ENCODE results near the gene OCSTAMP. TPM values are rescaled to one million over a fixed set of nuclear protein-coding genes. Genes with fewer than 3 reads are reported as not detected.

Gene OCSTAMP
- total RNA-seq, 1 experiment from 2014 or later, result not detected

DNA sequence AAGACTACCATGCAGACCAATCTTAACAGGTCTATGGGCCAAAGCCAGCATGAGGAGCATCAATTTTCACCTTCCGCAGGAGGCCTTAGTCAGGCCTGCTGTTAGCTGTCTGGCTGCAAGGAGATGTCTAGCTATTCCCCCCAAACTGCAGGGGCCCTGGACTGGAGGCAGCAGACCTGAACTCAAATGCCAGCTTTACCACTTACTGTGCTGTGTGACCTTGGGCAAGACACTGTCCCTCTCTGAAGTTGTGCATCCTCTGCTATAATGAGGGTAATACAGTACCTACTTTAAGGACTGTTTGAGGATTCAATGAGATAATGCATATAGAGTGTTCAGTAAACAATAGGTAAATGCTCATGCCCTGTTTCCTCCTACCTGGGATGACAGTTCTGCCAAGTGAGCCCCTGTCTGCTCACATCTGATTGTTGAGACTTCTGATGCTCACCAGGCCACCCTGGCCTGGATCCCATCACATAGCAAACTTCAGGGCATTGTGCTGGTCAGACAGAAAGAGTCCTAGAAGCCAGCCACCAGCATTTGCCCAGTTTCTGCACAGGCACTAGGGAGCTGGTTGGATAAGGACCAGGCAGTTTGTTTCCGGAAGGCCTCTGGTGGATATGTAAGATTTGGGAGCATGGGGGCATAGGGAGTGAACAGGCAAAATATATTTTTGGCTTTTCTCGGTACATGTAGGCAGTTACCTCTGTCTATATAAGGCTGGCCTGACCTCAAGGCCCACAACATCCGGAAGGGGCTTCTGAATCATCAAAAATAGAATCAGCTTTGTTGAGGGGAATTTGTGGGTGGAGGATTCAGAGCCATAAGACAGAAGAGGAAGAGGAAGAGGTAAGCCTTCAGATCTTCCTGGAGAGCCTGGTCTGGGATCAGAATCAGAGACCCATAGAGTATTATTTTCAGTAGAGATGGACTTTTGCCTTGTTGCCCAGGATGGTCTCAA, 2.3 kb upstream of the OCSTAMP start:
- DNase-seq (ENCODE audit: low read depth, low spot score) (no peak), ATAC-seq (no peak)
- Histone ChIP-seq H3K27me3 (ENCODE audit: control insufficient read depth, insufficient read depth, low read length) (peaks cover 3% of the 10 kb centered on the region), H3K36me3 (ENCODE audit: control insufficient read depth, insufficient read depth, low read length) (no peaks in the 10 kb centered on the region), H3K4me3 (ENCODE audit: low read depth in 2 of 2, low read length in 2 of 2) (no peak overlapping the region), H3K4me1 (ENCODE audit: control insufficient read depth, insufficient read depth, low read length) (no peaks in the 10 kb centered on the region), H3K9me3 (ENCODE audit: control insufficient read depth, insufficient read depth, low read depth, low read length) (no peaks in the 10 kb centered on the region), H3K27ac (ENCODE audit: low read length) (no peak overlapping the region)
- POLR2A ChIA-PET, result no interaction called here
- intact Hi-C loops (cut with micrococcal nuclease; ENCODE audit: unreplicated experiment), result no loop called here
- BruUV-seq (replicated peaks), result no TSS peak
- CTCF ChIA-PET, result no interaction called here
- TF ChIP-seq, protein P1, sequence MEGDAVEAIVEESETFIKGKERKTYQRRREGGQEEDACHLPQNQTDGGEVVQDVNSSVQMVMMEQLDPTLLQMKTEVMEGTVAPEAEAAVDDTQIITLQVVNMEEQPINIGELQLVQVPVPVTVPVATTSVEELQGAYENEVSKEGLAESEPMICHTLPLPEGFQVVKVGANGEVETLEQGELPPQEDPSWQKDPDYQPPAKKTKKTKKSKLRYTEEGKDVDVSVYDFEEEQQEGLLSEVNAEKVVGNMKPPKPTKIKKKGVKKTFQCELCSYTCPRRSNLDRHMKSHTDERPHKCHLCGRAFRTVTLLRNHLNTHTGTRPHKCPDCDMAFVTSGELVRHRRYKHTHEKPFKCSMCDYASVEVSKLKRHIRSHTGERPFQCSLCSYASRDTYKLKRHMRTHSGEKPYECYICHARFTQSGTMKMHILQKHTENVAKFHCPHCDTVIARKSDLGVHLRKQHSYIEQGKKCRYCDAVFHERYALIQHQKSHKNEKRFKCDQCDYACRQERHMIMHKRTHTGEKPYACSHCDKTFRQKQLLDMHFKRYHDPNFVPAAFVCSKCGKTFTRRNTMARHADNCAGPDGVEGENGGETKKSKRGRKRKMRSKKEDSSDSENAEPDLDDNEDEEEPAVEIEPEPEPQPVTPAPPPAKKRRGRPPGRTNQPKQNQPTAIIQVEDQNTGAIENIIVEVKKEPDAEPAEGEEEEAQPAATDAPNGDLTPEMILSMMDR (IDR thresholded peaks at IDR 0.05), result no peak
- TF ChIP-seq POLR2AphosphoS5 (IDR thresholded peaks at IDR 0.05; ENCODE audit: low read depth, low read length), result no peak
- no peak for TF ChIP-seq SIN3A (IDR thresholded peaks at IDR 0.05; ENCODE audit: borderline replicate concordance, insufficient read depth, low read depth, low read length)
- in situ Hi-C loops (cut with HindIII; ENCODE audit: low pct_unique_long_range_greater_than_20kb, low sequenced_read_pairs), result no loop called here

DNA sequence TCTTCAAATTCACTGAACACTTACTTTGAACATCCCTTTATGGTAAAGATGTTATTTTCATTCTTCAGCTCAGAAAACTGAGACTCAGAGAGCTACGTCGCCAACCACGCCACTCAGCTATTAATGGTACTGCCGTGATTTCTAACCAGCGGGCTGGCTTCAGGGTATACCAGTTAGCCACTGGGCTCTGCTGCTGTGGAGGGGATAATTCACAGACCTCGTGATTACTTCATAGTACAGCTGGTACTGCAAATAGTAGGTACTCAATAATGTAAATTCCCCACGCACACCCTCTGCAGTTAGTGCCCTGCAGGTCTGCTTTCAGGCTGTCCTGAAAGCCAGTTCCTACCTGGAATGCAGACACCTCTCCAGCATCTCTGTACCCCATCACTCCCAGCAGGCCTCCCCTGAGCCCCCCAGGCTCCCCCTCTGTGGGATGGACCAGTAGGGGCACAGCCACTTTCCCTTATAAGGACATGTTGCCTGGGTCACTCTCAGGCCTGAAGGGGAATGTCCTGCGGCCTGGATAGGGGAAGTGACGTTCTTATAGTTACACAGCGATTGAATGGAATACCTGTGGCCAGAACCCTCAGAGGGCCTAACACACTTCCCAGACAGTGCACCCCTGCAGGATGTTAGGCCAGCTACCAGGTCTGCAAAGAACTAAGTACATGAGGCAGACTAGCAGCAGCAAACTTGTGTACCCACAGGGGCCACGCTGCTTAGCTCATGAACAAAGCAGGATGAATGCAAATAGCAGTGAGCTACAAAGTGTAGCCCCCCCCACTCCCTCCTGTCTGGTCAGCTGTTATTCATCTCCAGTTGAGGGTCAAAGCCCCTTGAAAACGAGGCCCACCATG, 1.3 kb upstream of the OCSTAMP start:
- intact Hi-C loops (cut with micrococcal nuclease; ENCODE audit: unreplicated experiment), result no loop called here
- H3K36me3 ChIP-seq (ENCODE audit: control insufficient read depth, insufficient read depth, low read length), result no peaks in the 10 kb centered on the region
- no peaks in the 10 kb centered on the region for H3K9me3 ChIP-seq (ENCODE audit: control insufficient read depth, insufficient read depth, low read depth, low read length)
- in situ Hi-C loops (cut with HindIII; ENCODE audit: low pct_unique_long_range_greater_than_20kb, low sequenced_read_pairs), result no loop called here
- H3K4me3 ChIP-seq (ENCODE audit: low read depth in 2 of 2, low read length in 2 of 2), result no peak overlapping the region
- ChIA-PET CTCF (interaction anchor here (0.6 kb wide), 1 partner anchor 22 kb away, joined by 3 read pairs; no protein-coding TSS in a partner anchor), POLR2A (no interaction called here)
- DNase-seq (ENCODE audit: low read depth, low spot score) (no peak), ATAC-seq (no peak)
- TF ChIP-seq, protein P2, sequence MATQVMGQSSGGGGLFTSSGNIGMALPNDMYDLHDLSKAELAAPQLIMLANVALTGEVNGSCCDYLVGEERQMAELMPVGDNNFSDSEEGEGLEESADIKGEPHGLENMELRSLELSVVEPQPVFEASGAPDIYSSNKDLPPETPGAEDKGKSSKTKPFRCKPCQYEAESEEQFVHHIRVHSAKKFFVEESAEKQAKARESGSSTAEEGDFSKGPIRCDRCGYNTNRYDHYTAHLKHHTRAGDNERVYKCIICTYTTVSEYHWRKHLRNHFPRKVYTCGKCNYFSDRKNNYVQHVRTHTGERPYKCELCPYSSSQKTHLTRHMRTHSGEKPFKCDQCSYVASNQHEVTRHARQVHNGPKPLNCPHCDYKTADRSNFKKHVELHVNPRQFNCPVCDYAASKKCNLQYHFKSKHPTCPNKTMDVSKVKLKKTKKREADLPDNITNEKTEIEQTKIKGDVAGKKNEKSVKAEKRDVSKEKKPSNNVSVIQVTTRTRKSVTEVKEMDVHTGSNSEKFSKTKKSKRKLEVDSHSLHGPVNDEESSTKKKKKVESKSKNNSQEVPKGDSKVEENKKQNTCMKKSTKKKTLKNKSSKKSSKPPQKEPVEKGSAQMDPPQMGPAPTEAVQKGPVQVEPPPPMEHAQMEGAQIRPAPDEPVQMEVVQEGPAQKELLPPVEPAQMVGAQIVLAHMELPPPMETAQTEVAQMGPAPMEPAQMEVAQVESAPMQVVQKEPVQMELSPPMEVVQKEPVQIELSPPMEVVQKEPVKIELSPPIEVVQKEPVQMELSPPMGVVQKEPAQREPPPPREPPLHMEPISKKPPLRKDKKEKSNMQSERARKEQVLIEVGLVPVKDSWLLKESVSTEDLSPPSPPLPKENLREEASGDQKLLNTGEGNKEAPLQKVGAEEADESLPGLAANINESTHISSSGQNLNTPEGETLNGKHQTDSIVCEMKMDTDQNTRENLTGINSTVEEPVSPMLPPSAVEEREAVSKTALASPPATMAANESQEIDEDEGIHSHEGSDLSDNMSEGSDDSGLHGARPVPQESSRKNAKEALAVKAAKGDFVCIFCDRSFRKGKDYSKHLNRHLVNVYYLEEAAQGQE (IDR thresholded peaks at IDR 0.05; ENCODE audit: insufficient read depth in 1 of 2, low read depth in 2 of 2, low read length in 1 of 2), result no peak
- TF ChIP-seq TCF7L2 (IDR thresholded peaks at IDR 0.05; ENCODE audit: low read depth, low read length) (no peak), POLR2AphosphoS5 (IDR thresholded peaks at IDR 0.05; ENCODE audit: low read depth, low read length) (no peak)
- H3K4me1 ChIP-seq (ENCODE audit: control insufficient read depth, insufficient read depth, low read length), result no peaks in the 10 kb centered on the region
- BruUV-seq (replicated peaks), result no TSS peak
- H3K27me3 ChIP-seq (ENCODE audit: control insufficient read depth, insufficient read depth, low read length), result no peaks in the 10 kb centered on the region; the same call in 1 of the 2 replicates
- H3K27ac ChIP-seq (ENCODE audit: low read length), result no peak overlapping the region

Data from Panc1 (cell line).